ENCODE results near the gene NCKAP5.

DNA sequence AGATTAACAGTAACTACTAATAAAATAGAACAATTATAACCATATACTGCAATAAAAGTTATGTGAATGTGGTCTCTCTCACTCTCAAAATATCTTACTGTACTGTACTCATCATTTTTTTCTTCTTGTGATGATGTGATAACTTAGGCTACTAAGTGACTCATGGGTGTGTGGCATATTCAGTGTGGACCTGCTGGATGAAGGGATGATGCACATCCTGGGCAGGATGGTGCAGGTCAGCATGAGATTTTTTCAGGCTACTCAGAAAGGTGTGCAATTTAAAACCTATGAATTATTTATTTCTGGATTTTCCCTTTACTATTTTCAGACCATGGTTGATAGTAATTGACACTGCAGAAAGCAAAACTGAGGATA lies 90.7 kb downstream of the NCKAP5 start:
- TF ChIP-seq, protein P1, sequence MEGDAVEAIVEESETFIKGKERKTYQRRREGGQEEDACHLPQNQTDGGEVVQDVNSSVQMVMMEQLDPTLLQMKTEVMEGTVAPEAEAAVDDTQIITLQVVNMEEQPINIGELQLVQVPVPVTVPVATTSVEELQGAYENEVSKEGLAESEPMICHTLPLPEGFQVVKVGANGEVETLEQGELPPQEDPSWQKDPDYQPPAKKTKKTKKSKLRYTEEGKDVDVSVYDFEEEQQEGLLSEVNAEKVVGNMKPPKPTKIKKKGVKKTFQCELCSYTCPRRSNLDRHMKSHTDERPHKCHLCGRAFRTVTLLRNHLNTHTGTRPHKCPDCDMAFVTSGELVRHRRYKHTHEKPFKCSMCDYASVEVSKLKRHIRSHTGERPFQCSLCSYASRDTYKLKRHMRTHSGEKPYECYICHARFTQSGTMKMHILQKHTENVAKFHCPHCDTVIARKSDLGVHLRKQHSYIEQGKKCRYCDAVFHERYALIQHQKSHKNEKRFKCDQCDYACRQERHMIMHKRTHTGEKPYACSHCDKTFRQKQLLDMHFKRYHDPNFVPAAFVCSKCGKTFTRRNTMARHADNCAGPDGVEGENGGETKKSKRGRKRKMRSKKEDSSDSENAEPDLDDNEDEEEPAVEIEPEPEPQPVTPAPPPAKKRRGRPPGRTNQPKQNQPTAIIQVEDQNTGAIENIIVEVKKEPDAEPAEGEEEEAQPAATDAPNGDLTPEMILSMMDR (IDR thresholded peaks at IDR 0.05 in 4 of 5, conservative IDR thresholded peaks at IDR 0.05 in 1 of 5), result no peak
- TF ChIP-seq POLR2A (IDR thresholded peaks at IDR 0.05), result no peak
